Prostate gland (tissue), 2 donors: ENCODE measurements around the gene PAF1. TPM values are rescaled to one million over a fixed set of nuclear protein-coding genes. Genes with fewer than 3 reads are reported as not detected.

ENCODE experiments used
- DNase-seq: peaks from one replicate; pipeline ENCODE4 v3.0.0-alpha.2; 2019; ENCODE audit warnings: low spot score
- H3K27ac ChIP-seq, 2 donors: fragments of 200-600 bp; sonication (generic); 2 replicates each; pipeline ENCODE4 v1.5.1; 2017 to 2019
- H3K27me3 ChIP-seq: fragments of 200-600 bp; sonication (generic); replicated peaks from 2 replicates; pipeline ENCODE4 v1.5.1; 2019; ENCODE audit not compliant: insufficient read depth
- H3K36me3 ChIP-seq, 2 donors: fragments of 200-600 bp; sonication (generic); 1 replicate in 1 of 2; 2 replicates in 1 of 2; pipeline versions ENCODE4 v1.5.1 to v1.8.1; 2017 to 2019
- H3K4me1 ChIP-seq: fragments of 200-600 bp; sonication (generic); replicated peaks from 2 replicates; pipeline ENCODE4 v1.5.1; 2019
- H3K4me3 ChIP-seq, 2 donors: fragments of 200-600 bp; sonication (generic); 2 replicates each; pipeline ENCODE4 v1.5.1; 2017 to 2019
- H3K9me3 ChIP-seq: fragments of 200-600 bp; sonication (generic); 2 replicates; pipeline ENCODE4 v1.5.1; 2017
- CTCF ChIP-seq, 4 experiments: fragments of 200-600 bp in 2 of 4; fragments of 450-650 bp in 2 of 4; sonication (generic) in 2 of 4; IDR thresholded peaks; 1 replicate in 3 of 4; 2 replicates in 1 of 4; pipeline ENCODE4 v1.5.1; 2016 to 2019; ENCODE audit warnings: antibody characterized with exemption in 4 of 4, mild to moderate bottlenecking in 2 of 4, moderate library complexity in 2 of 4
- POLR2A ChIP-seq: fragments of 450-650 bp; IDR thresholded peaks from one replicate; pipeline ENCODE4 v1.6.1; 2016; ENCODE audit warnings: antibody characterized with exemption, mild to moderate bottlenecking
- POLR2AphosphoS5 ChIP-seq: sonication (generic); formaldehyde crosslinking; IDR thresholded peaks from one replicate; pipeline ENCODE4 v1.6.1; 2017; ENCODE audit warnings: antibody characterized with exemption
- WGBS: methylation state at CpG from one replicate; pipeline ENCODE4 v1.1.5; 2018; 5-methylcytosine and 5-hydroxymethylcytosine counted together
- intact Hi-C: fragments of 100-400 bp; cut with DNase I; formaldehyde crosslinking; loops from one replicate; pipeline ENCODE4 v1.14.2; 2022
- total RNA-seq, 2 donors: library from RNA; depleted of rRNA; stranded (reverse); fragments of >200 nt; gene quantifications; one replicate each; pipeline ENCODE4 v1.1.0, GENCODE V29; 2016

PAF1 gene
- total RNA-seq, 2 donors from 2014 or later, result 47.5 to 63.6 TPM

- TF ChIP-seq POLR2AphosphoS5 (no peak), POLR2A (no peak), CTCF (IDR thresholded peaks at IDR 0.05) (no peak)
- Histone ChIP-seq H3K36me3 (peaks cover 2 to 3% of the 10 kb centered on the region in 2 donors), H3K27me3 (no peaks in the 10 kb centered on the region), H3K9me3 (no peaks in the 10 kb centered on the region), H3K27ac (peak overlapping the region; percentile 100), H3K4me3 (peak overlapping the region; percentile 73 to 76), H3K4me1 (no peaks in the 10 kb centered on the region)
- DNase-seq, result peak; percentile 39
- WGBS, result 4% methylated on average over 17 of the region's 54 CpGs
- intact Hi-C loops, result loop anchor here (5.0 kb wide), 1 partner anchor 71 kb away; the partner anchor contains the start of gene SAMD4B
Measured at GRCh38 chr19:39413272-39413910, 22.5 kb upstream of the PAF1 start.

DNA sequence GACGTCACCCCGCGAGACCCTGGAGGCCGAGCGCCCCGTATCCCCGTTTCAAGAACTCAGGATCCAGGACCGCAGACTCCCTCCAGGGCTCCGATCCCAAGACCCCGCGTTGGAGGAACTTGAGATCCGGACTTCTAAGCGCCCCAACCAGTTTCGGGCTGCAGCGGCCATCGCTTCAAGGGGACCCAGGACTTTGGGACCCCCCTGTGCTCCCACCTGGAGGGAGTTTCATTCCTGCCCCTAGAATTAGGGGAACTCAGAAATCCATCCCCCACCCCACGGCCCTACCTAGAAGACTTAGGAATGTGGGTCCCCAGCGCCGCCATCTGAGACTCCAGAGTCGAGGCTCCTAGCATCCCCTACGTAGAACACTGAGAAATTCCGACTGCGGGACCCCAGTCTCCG is 22.0 kb upstream of the PAF1 start:
- Histone ChIP-seq H3K36me3 (peaks cover 7 to 8% of the 10 kb centered on the region in 2 donors), H3K27ac (peak overlapping the region; percentile 100), H3K9me3 (no peaks in the 10 kb centered on the region), H3K4me3 (peak overlapping the region; percentile 73 to 76), H3K4me1 (no peaks in the 10 kb centered on the region), H3K27me3 (no peaks in the 10 kb centered on the region)
- WGBS, result under 1% methylated on average over 24 of the region's 24 CpGs
- DNase-seq, result peak; percentile 41
- TF ChIP-seq CTCF (IDR thresholded peaks at IDR 0.05), result peak in 1 of 4 experiments; percentile 86
- TF ChIP-seq POLR2A, result no peak
- no peak for TF ChIP-seq POLR2AphosphoS5
- intact Hi-C loops, result loop anchor here (5.0 kb wide), 1 partner anchor 71 kb away; the partner anchor contains the start of gene SAMD4B

- peak within 1 kb of the TSS; percentile 73 to 76 for H3K4me3 ChIP-seq
- H3K27ac ChIP-seq, result peak within 1 kb of the TSS; percentile 100
- intact Hi-C loops, result loop anchor here (5.0 kb wide), 1 partner anchor 70 kb away; the partner anchor contains the start of gene SAMD4B
- H3K27me3 ChIP-seq, result no peaks in the 10 kb centered on the region
- no peaks in the 10 kb centered on the region for H3K4me1 ChIP-seq
- peaks cover 8% of the 10 kb centered on the region in 2 donors for H3K36me3 ChIP-seq
- H3K9me3 ChIP-seq, result no peaks in the 10 kb centered on the region
- 1% methylated on average over 38 of the region's 60 CpGs for WGBS
- DNase-seq, result peak; percentile 99
- peak; percentile 99 for TF ChIP-seq POLR2AphosphoS5
- peak in 3 of 4 experiments; percentile 93 to 94 (median 93) for TF ChIP-seq CTCF (IDR thresholded peaks at IDR 0.05)
- TF ChIP-seq POLR2A, result peak; percentile 45
Measured at GRCh38 chr19:39412100-39412866, 21.4 kb upstream of the PAF1 start, which contains the start of gene PLEKHG2. TSS of gene PLEKHG2 (plus strand) at chr19:39412669. CDS start at chr19:39414087, 1,418 bp downstream.

DNA sequence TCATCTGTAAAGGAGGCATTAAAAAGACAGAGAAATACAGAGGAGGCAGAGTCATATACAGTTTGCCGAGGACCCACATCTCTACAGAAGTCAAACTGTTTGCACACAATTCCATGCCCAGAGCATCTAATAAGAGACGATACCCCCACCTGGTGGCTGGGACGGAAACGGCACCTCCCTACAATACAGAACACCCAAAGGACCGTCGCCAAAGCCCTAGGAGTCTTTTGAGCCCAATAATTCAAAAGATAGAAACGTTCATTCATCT is 20.9 kb upstream of the PAF1 start:
- H3K9me3 ChIP-seq, result no peaks in the 10 kb centered on the region
- no peaks in the 10 kb centered on the region for H3K27me3 ChIP-seq
- under 1% methylated on average over 7 of the region's 7 CpGs for WGBS
- intact Hi-C loops, result loop anchor here (1.0 to 5.0 kb wide), 2 partner anchors 13 to 69 kb away; partner anchors contain the start of gene SAMD4B
- peaks cover 8% of the 10 kb centered on the region in 2 donors for H3K36me3 ChIP-seq
- TF ChIP-seq CTCF (IDR thresholded peaks at IDR 0.05) (peak; percentile 85 to 99 (median 98)), POLR2AphosphoS5 (no peak)
- H3K4me3 ChIP-seq, result peak overlapping the region in 1 of 2 donors; percentile 19
- peak overlapping the region; percentile 100 for H3K27ac ChIP-seq
- peak; percentile 89 for DNase-seq
- H3K4me1 ChIP-seq, result no peaks in the 10 kb centered on the region
